Measurements from ENCODE around the gene ALDH3B2. TPM values are rescaled to one million over a fixed set of nuclear protein-coding genes. Genes with fewer than 3 reads are reported as not detected.

ALDH3B2 gene
- total and polyA plus RNA-seq, 2 of the 8 experiments (the other 6 are each of a cell fraction or from before 2014, with no cell fraction given) = not detected

- no peak for TF ChIP-seq CHD7 (IDR thresholded peaks at IDR 0.05; ENCODE audit: insufficient replicate concordance, low read length)
- TF ChIP-seq, protein P1, sequence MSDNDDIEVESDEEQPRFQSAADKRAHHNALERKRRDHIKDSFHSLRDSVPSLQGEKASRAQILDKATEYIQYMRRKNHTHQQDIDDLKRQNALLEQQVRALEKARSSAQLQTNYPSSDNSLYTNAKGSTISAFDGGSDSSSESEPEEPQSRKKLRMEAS (IDR thresholded peaks at IDR 0.05) = peak; percentile 72
- no peak for TF ChIP-seq POU5F1 (IDR thresholded peaks at IDR 0.05; ENCODE audit: low read depth, low read length)
- TF ChIP-seq SIN3A (conservative IDR thresholded peaks at IDR 0.05 in 1 of 2, IDR thresholded peaks at IDR 0.05 in 1 of 2; ENCODE audit: low read depth in 1 of 2, low read length in 2 of 2) = no peak
- TF ChIP-seq EGR1 (IDR thresholded peaks at IDR 0.05; ENCODE audit: borderline replicate concordance, low read depth, low read length) = no peak
- no peak for TF ChIP-seq KDM1A (IDR thresholded peaks at IDR 0.05; ENCODE audit: borderline replicate concordance, low read length)
- no peak for TF ChIP-seq BCL11A (IDR thresholded peaks at IDR 0.05; ENCODE audit: low read depth in 2 of 2, low read length in 2 of 2)
Measured at GRCh38 chr11:67645521-67646461, 28.6 kb downstream of the ALDH3B2 start (continued).

All from H1 (cell line).